Tibial artery (tissue), 4 donors: Measurements from ENCODE around the gene LDLR.

ENCODE experiments used
- DNase-seq, 2 donors: peaks; one replicate each; pipeline ENCODE4 v3.0.0-alpha.2; 2019
- H3K27ac ChIP-seq, 2 donors: fragments of 200-600 bp; sonication (generic) in 1 of 2; 1 replicate in 1 of 2; 2 replicates in 1 of 2; pipeline ENCODE4 v1.5.1; 2018 to 2019; ENCODE audit warnings: mild to moderate bottlenecking in 1 of 2
- H3K27me3 ChIP-seq, 2 donors: fragments of 200-600 bp; sonication (generic) in 1 of 2; one replicate each; pipeline versions ENCODE4 v1.5.1 to v1.6.0; 2016 to 2019
- H3K36me3 ChIP-seq, 3 donors: fragments of 200-600 bp; sonication (generic) in 2 of 3; one replicate each; pipeline ENCODE4 v1.5.1; 2016 to 2019; ENCODE audit warnings: mild to moderate bottlenecking in 2 of 3
- H3K4me1 ChIP-seq, 4 donors: fragments of 200-600 bp; sonication (generic) in 2 of 4; 1 replicate in 3 of 4; 2 replicates in 1 of 4; pipeline ENCODE4 v1.5.1; 2016 to 2019
- H3K4me3 ChIP-seq, 2 donors: fragments of 200-600 bp; sonication (generic) in 1 of 2; 1 replicate in 1 of 2; 2 replicates in 1 of 2; pipeline ENCODE4 v1.5.1; 2018 to 2019; ENCODE audit warnings: mild to moderate bottlenecking in 2 of 2
- H3K9me3 ChIP-seq, 3 donors: fragments of 200-600 bp; sonication (generic) in 1 of 3; one replicate each; pipeline ENCODE4 v1.5.1; 2016 to 2019
- CTCF ChIP-seq, 2 experiments: fragments of 200-600 bp in 1 of 2; fragments of 450-650 bp in 1 of 2; IDR thresholded peaks; one replicate each; pipeline ENCODE4 v1.5.1; 2017 to 2019; ENCODE audit warnings: antibody characterized with exemption in 2 of 2, mild to moderate bottlenecking in 1 of 2, moderate library complexity in 1 of 2
- intact Hi-C: fragments of 100-400 bp; cut with DNase I; formaldehyde crosslinking; loops from one replicate; pipeline ENCODE4 v1.15.0; 2023; ENCODE audit warnings: low total_unique reads

Gene LDLR

GRCh38 chr19:11064831-11065303 is 24.4 kb upstream of the LDLR start:
- Histone ChIP-seq H3K4me1 (peaks cover 0 to 6% (median 2%) of the 10 kb centered on the region in 4 donors), H3K27me3 (no peaks in the 10 kb centered on the region), H3K36me3 (peaks cover 0 to 59% (median 33%) of the 10 kb centered on the region in 3 donors), H3K9me3 (no peaks in the 10 kb centered on the region), H3K4me3 (no peak overlapping the region), H3K27ac (no peak overlapping the region)
- no peak for TF ChIP-seq CTCF (IDR thresholded peaks at IDR 0.05)
- intact Hi-C loops = no loop called here
- no peak for DNase-seq

- intact Hi-C loops = no loop called here
- H3K36me3 ChIP-seq = peaks cover 0 to 46% (median 23%) of the 10 kb centered on the region in 3 donors
- H3K9me3 ChIP-seq = no peaks in the 10 kb centered on the region
- H3K4me3 ChIP-seq = no peak overlapping the region
- no peak overlapping the region for H3K27ac ChIP-seq
- no peak for TF ChIP-seq CTCF (IDR thresholded peaks at IDR 0.05)
- H3K4me1 ChIP-seq = peaks cover 0 to 4% (median 2%) of the 10 kb centered on the region in 4 donors
- DNase-seq = no peak
- no peaks in the 10 kb centered on the region for H3K27me3 ChIP-seq
Observed at GRCh38 chr19:11066326-11066725, 22.9 kb upstream of the LDLR start.

GRCh38 chr19:11067356-11068113 is 21.7 kb upstream of the LDLR start:
- intact Hi-C loops = no loop called here
- no peak overlapping the region for H3K27ac ChIP-seq
- no peaks in the 10 kb centered on the region for H3K9me3 ChIP-seq
- no peaks in the 10 kb centered on the region for H3K27me3 ChIP-seq
- no peak for DNase-seq
- H3K4me3 ChIP-seq = no peak overlapping the region
- H3K36me3 ChIP-seq = peaks cover 0 to 34% (median 16%) of the 10 kb centered on the region in 3 donors
- no peak for TF ChIP-seq CTCF (IDR thresholded peaks at IDR 0.05)
- H3K4me1 ChIP-seq = no peaks in the 10 kb centered on the region

- Histone ChIP-seq H3K36me3 (peaks cover 0 to 16% (median 13%) of the 10 kb centered on the region in 3 donors), H3K27me3 (no peaks in the 10 kb centered on the region), H3K9me3 (no peaks in the 10 kb centered on the region), H3K27ac (no peak overlapping the region), H3K4me3 (no peak overlapping the region), H3K4me1 (no peaks in the 10 kb centered on the region)
- intact Hi-C loops = no loop called here
- no peak for TF ChIP-seq CTCF (IDR thresholded peaks at IDR 0.05)
- DNase-seq = no peak
Observed at GRCh38 chr19:11069561-11069960, 19.7 kb upstream of the LDLR start.

GRCh38 chr19:11070123-11070522 is 19.1 kb upstream of the LDLR start:
- peaks cover 0 to 16% (median 13%) of the 10 kb centered on the region in 3 donors for H3K36me3 ChIP-seq
- no peaks in the 10 kb centered on the region for H3K27me3 ChIP-seq
- DNase-seq = no peak
- intact Hi-C loops = no loop called here
- no peaks in the 10 kb centered on the region for H3K4me1 ChIP-seq
- TF ChIP-seq CTCF (IDR thresholded peaks at IDR 0.05) = no peak
- no peak overlapping the region for H3K4me3 ChIP-seq
- no peak overlapping the region for H3K27ac ChIP-seq
- H3K9me3 ChIP-seq = no peaks in the 10 kb centered on the region
